Vagina (tissue), 2 donors: ENCODE measurements around the gene CRLF1. TPM values are rescaled to one million over a fixed set of nuclear protein-coding genes. Genes with fewer than 3 reads are reported as not detected.

Experiments used
- DNase-seq, 2 donors: peaks; one replicate each; pipeline ENCODE4 v3.0.0-alpha.2; 2017; ENCODE audit errors: extremely low spot score in 2 of 2
- H3K27ac ChIP-seq: fragments of 200-600 bp; sonication (generic); one replicate; pipeline ENCODE4 v1.5.1; 2019
- H3K27me3 ChIP-seq: fragments of 200-600 bp; sonication (generic); one replicate; pipeline ENCODE4 v1.5.1; 2019
- H3K36me3 ChIP-seq, 2 donors: fragments of 200-600 bp; sonication (generic); one replicate each; pipeline ENCODE4 v1.5.1; 2017 to 2019
- H3K4me1 ChIP-seq: fragments of 200-600 bp; sonication (generic); one replicate; pipeline ENCODE4 v1.5.1; 2019
- H3K4me3 ChIP-seq, 2 donors: fragments of 200-600 bp; sonication (generic); 1 replicate in 1 of 2; 2 replicates in 1 of 2; pipeline ENCODE4 v1.5.1; 2016 to 2019
- H3K9me3 ChIP-seq: fragments of 200-600 bp; sonication (generic); one replicate; pipeline ENCODE4 v1.5.1; 2019
- CTCF ChIP-seq, 3 experiments: fragments of 450-650 bp in 2 of 3; fragments of 200-600 bp in 1 of 3; sonication (generic) in 1 of 3; IDR thresholded peaks; one replicate each; pipeline ENCODE4 v1.5.1; 2017 to 2019; ENCODE audit warnings: antibody characterized with exemption in 3 of 3, mild to moderate bottlenecking in 2 of 3, moderate library complexity in 2 of 3
- POLR2A ChIP-seq, 2 donors: fragments of 450-650 bp; IDR thresholded peaks; one replicate each; pipeline ENCODE4 v1.6.1; 2017; ENCODE audit warnings: antibody characterized with exemption in 2 of 2, mild to moderate bottlenecking in 2 of 2, moderate library complexity in 2 of 2
- POLR2AphosphoS5 ChIP-seq, 2 donors: sonication (generic); formaldehyde crosslinking; IDR thresholded peaks; one replicate each; pipeline ENCODE4 v1.9.0; 2017; ENCODE audit warnings: antibody characterized with exemption in 2 of 2, mild to moderate bottlenecking in 2 of 2, low read depth in 1 of 2; ENCODE audit not compliant: insufficient read depth in 1 of 2
- intact Hi-C: fragments of 100-400 bp; cut with DNase I; formaldehyde crosslinking; loops from one replicate; pipeline ENCODE4 v1.15.1; 2023
- small RNA-seq: library from RNA; depleted of rRNA; stranded (forward); fragments of <200 nt; gene quantifications from one replicate; pipeline ENCODE3, GENCODE V24; 2016
- total RNA-seq: library from RNA; depleted of rRNA; stranded (reverse); fragments of >200 nt; gene quantifications from one replicate; pipeline ENCODE4 v1.2.3, GENCODE V29; 2016

CRLF1 gene
- total RNA-seq, 1 donor from 2014 or later = 15.2 TPM

GRCh38 chr19:18551631-18552030, 55.0 kb downstream of the CRLF1 start:
- H3K36me3 ChIP-seq = no peaks in the 10 kb centered on the region
- H3K4me1 ChIP-seq = no peaks in the 10 kb centered on the region
- H3K4me3 ChIP-seq = no peak overlapping the region
- DNase-seq = no peak
- H3K9me3 ChIP-seq = no peaks in the 10 kb centered on the region
- TF ChIP-seq POLR2AphosphoS5 (IDR thresholded peaks at IDR 0.05; ENCODE audit: insufficient read depth in 1 of 2, low read depth in 1 of 2) = no peak
- TF ChIP-seq CTCF (IDR thresholded peaks at IDR 0.05) = no peak
- no peak for TF ChIP-seq POLR2A (IDR thresholded peaks at IDR 0.05)
- intact Hi-C loops = no loop called here
- no peak overlapping the region for H3K27ac ChIP-seq
- no peaks in the 10 kb centered on the region for H3K27me3 ChIP-seq

- Histone ChIP-seq H3K4me3 (peak overlapping the region; percentile 81 to 98), H3K4me1 (peaks cover 18% of the 10 kb centered on the region), H3K27ac (peak overlapping the region; percentile 94), H3K36me3 (peaks cover 0 to 27% of the 10 kb centered on the region in 2 donors), H3K27me3 (no peaks in the 10 kb centered on the region), H3K9me3 (no peaks in the 10 kb centered on the region)
- no peak for DNase-seq
- TF ChIP-seq POLR2A (IDR thresholded peaks at IDR 0.05) = no peak
- TF ChIP-seq POLR2AphosphoS5 (IDR thresholded peaks at IDR 0.05; ENCODE audit: insufficient read depth in 1 of 2, low read depth in 1 of 2) = no peak
- TF ChIP-seq CTCF (IDR thresholded peaks at IDR 0.05) = no peak
- intact Hi-C loops = no loop called here
Observed at GRCh38 chr19:18543814-18544475, 62.7 kb downstream of the CRLF1 start.

Small RNAs within 50 kb of the gene (small RNA-seq; reads per million reads assigned to genes)
- not detected for gene RN7SL155P

Other genes starting within 250 kb of the CRLF1 start
- 25.5 TPM for gene GDF15, start 220.6 kb downstream of the CRLF1 start, total RNA-seq
- 3.9 TPM for gene LRRC25, start 209.2 kb downstream of the CRLF1 start, total RNA-seq
- gene SSBP4, start 187.4 kb downstream of the CRLF1 start, total RNA-seq = 72.7 TPM
- 57.5 TPM for gene ISYNA1, start 168.7 kb downstream of the CRLF1 start, total RNA-seq
- 25.3 TPM for gene ELL, start 84.7 kb downstream of the CRLF1 start, total RNA-seq
- 376 TPM for gene FKBP8, start 63.2 kb downstream of the CRLF1 start, total RNA-seq
- 131 TPM for gene KXD1, start 48.9 kb downstream of the CRLF1 start, total RNA-seq
- 747 TPM for gene UBA52, start 34.9 kb downstream of the CRLF1 start, total RNA-seq
- 124 TPM for gene REX1BD, start 18.0 kb downstream of the CRLF1 start, total RNA-seq
- gene TMEM59L, start 6.1 kb upstream of the CRLF1 start, total RNA-seq = 4.2 TPM
- gene KLHL26, start 30.2 kb upstream of the CRLF1 start, total RNA-seq = 8.3 TPM
- gene CRTC1, start 76.9 kb upstream of the CRLF1 start, total RNA-seq = 7.4 TPM
- gene COMP, start 184.5 kb upstream of the CRLF1 start, total RNA-seq = 0.98 TPM
- 77.8 TPM for gene UPF1, start 225.2 kb upstream of the CRLF1 start, total RNA-seq